Measurements from ENCODE around the gene JPH2.

The JPH2 gene

GRCh38 chr20:44075191-44075949, 111.6 kb downstream of the JPH2 start:
- no peak for TF ChIP-seq POLR2A (IDR thresholded peaks at IDR 0.05; ENCODE audit: low read depth, low read length)
- FAIRE-seq (no peak), DNase-seq (ENCODE audit: insufficient read length, low spot score) (no peak)

GRCh38 chr20:44074252-44075151, 112.5 kb downstream of the JPH2 start:
- no peak for TF ChIP-seq POLR2A (IDR thresholded peaks at IDR 0.05; ENCODE audit: low read depth, low read length)
- FAIRE-seq (no peak), DNase-seq (ENCODE audit: insufficient read length, low spot score) (no peak)

GRCh38 chr20:44073675-44074071, 113.3 kb downstream of the JPH2 start:
- FAIRE-seq = no peak

GRCh38 chr20:44073011-44073674, 113.8 kb downstream of the JPH2 start:
- DNase-seq (ENCODE audit: insufficient read length, low spot score) = no peak
- no peak for FAIRE-seq

More at GRCh38 chr20:44073675-44074071, 113.3 kb downstream of the JPH2 start:
- no peak for TF ChIP-seq POLR2A (IDR thresholded peaks at IDR 0.05; ENCODE audit: low read depth, low read length)
- DNase-seq (ENCODE audit: insufficient read length, low spot score) = no peak

GRCh38 chr20:44072384-44072783, 114.6 kb downstream of the JPH2 start:
- FAIRE-seq (no peak), DNase-seq (ENCODE audit: insufficient read length, low spot score) (no peak)
- no peak for TF ChIP-seq POLR2A (IDR thresholded peaks at IDR 0.05; ENCODE audit: low read depth, low read length)

More at GRCh38 chr20:44073011-44073674, 113.8 kb downstream of the JPH2 start:
- no peak for TF ChIP-seq POLR2A (IDR thresholded peaks at IDR 0.05; ENCODE audit: low read depth, low read length)

- FAIRE-seq = no peak
- no peak for TF ChIP-seq POLR2A (IDR thresholded peaks at IDR 0.05; ENCODE audit: low read depth, low read length)
- no peak for DNase-seq (ENCODE audit: insufficient read length, low spot score)
Measured at GRCh38 chr20:44071526-44072111, 115.4 kb downstream of the JPH2 start.

GRCh38 chr20:44071057-44071456, 115.9 kb downstream of the JPH2 start:
- DNase-seq (ENCODE audit: insufficient read length, low spot score) = no peak
- no peak for TF ChIP-seq POLR2A (IDR thresholded peaks at IDR 0.05; ENCODE audit: low read depth, low read length)
- FAIRE-seq = no peak

- TF ChIP-seq POLR2A (IDR thresholded peaks at IDR 0.05; ENCODE audit: low read depth, low read length) = no peak
- DNase-seq (ENCODE audit: insufficient read length, low spot score) (no peak), FAIRE-seq (no peak)
Measured at GRCh38 chr20:44070139-44070900, 116.7 kb downstream of the JPH2 start.

GRCh38 chr20:44069203-44070011, 117.6 kb downstream of the JPH2 start:
- DNase-seq (ENCODE audit: insufficient read length, low spot score) = no peak

GRCh38 chr20:44068316-44069201, 118.4 kb downstream of the JPH2 start:
- TF ChIP-seq POLR2A (IDR thresholded peaks at IDR 0.05; ENCODE audit: low read depth, low read length) = no peak
- DNase-seq (ENCODE audit: insufficient read length, low spot score) (no peak), FAIRE-seq (no peak)

More at GRCh38 chr20:44069203-44070011, 117.6 kb downstream of the JPH2 start:
- FAIRE-seq = no peak
- no peak for TF ChIP-seq POLR2A (IDR thresholded peaks at IDR 0.05; ENCODE audit: low read depth, low read length)

GRCh38 chr20:44067650-44068081, 119.3 kb downstream of the JPH2 start:
- FAIRE-seq = no peak

More at GRCh38 chr20:44067650-44068081, 119.3 kb downstream of the JPH2 start:
- no peak for DNase-seq (ENCODE audit: insufficient read length, low spot score)
- TF ChIP-seq POLR2A (IDR thresholded peaks at IDR 0.05; ENCODE audit: low read depth, low read length) = no peak

Measured in H54 (cell line).